ENCODE results near the gene PGM1. TPM values are rescaled to one million over a fixed set of nuclear protein-coding genes. Genes with fewer than 3 reads are reported as not detected.

The PGM1 gene
- total RNA-seq, 1 donor from 2014 or later, result 34.9 TPM

DNA sequence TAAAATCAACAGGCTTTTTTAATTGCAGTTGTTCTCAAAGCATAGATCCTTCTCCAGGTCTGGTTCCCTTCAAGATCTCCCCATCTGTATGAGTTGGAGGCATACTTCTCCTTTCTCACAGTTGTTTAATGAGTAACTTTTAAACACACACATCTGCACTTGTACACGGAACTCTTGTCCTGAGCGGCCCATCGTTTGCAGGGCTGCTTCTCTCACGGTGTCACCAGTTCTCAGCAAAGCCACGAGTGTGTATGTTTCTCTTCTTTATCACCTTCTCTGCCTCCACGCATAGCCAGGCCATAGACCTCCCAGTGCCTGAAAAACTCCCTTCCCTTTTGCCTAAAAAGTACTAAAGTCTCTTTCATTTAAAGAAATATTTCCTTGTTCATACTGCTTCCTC is 111.9 kb downstream of the PGM1 start:
- Mint-ChIP-seq H3K27ac (ENCODE audit: unreplicated experiment) (peak overlapping the region; percentile 8), H3K27me3 (ENCODE audit: unreplicated experiment) (peaks cover 13% of the 10 kb centered on the region), H3K4me3 (ENCODE audit: unreplicated experiment) (no peak overlapping the region), H3K4me1 (ENCODE audit: unreplicated experiment) (peaks cover 48% of the 10 kb centered on the region), H3K9me3 (ENCODE audit: unreplicated experiment) (no peaks in the 10 kb centered on the region), H3K36me3 (ENCODE audit: unreplicated experiment) (no peaks in the 10 kb centered on the region)
- DNase-seq (ENCODE audit: extremely low spot score, unreplicated experiment), result no peak
- TF ChIP-seq, protein P1, sequence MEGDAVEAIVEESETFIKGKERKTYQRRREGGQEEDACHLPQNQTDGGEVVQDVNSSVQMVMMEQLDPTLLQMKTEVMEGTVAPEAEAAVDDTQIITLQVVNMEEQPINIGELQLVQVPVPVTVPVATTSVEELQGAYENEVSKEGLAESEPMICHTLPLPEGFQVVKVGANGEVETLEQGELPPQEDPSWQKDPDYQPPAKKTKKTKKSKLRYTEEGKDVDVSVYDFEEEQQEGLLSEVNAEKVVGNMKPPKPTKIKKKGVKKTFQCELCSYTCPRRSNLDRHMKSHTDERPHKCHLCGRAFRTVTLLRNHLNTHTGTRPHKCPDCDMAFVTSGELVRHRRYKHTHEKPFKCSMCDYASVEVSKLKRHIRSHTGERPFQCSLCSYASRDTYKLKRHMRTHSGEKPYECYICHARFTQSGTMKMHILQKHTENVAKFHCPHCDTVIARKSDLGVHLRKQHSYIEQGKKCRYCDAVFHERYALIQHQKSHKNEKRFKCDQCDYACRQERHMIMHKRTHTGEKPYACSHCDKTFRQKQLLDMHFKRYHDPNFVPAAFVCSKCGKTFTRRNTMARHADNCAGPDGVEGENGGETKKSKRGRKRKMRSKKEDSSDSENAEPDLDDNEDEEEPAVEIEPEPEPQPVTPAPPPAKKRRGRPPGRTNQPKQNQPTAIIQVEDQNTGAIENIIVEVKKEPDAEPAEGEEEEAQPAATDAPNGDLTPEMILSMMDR (IDR thresholded peaks at IDR 0.05), result no peak

DNA sequence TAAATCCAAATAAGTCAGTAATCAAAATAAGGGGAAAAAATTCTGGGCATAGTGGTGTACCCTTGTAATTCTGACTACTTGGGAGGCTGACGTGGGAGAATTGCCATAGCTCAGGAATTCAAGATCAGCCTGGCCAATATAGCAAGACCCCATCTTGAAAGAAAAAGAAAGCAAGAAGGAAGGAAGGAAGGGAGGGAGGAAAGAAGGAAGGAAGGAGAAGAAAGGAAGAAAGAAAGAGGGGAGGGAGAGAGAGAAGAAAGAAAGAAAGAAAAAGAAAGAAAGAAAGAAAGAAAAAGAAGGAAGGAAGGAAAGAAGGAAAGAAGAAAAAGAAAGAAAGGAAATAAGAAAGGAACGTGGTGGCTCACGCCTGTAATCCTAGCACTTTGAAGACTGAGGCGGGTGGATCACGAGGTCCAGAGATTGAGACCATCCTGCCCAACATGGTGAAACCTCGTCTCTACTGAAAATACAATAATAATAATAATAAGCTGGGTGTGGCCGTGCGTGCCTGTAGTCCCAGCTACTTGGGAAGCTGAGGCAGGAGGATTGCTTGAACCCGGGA is 116.1 kb downstream of the PGM1 start:
- H3K4me1 Mint-ChIP-seq (ENCODE audit: unreplicated experiment), result peaks cover 32% of the 10 kb centered on the region

More for the DNA sequence above, 116.1 kb downstream of the PGM1 start:
- no peaks in the 10 kb centered on the region for H3K9me3 Mint-ChIP-seq (ENCODE audit: unreplicated experiment)
- TF ChIP-seq, protein P1 (IDR thresholded peaks at IDR 0.05), result no peak
- H3K4me3 Mint-ChIP-seq (ENCODE audit: unreplicated experiment), result no peak overlapping the region
- peaks cover 18% of the 10 kb centered on the region for H3K27me3 Mint-ChIP-seq (ENCODE audit: unreplicated experiment)
- DNase-seq (ENCODE audit: extremely low spot score, unreplicated experiment), result no peak
- H3K36me3 Mint-ChIP-seq (ENCODE audit: unreplicated experiment), result no peaks in the 10 kb centered on the region
- no peak overlapping the region for H3K27ac Mint-ChIP-seq (ENCODE audit: unreplicated experiment)

Other genes with a start within 250 kb of the PGM1 start
- 10.9 and 13.6 TPM in 2 replicates for gene ALG6, start 225.8 kb upstream of the PGM1 start, total RNA-seq
- 17.9 and 20.0 TPM in 2 replicates for gene ITGB3BP, start 70.2 kb upstream of the PGM1 start, total RNA-seq
- gene EFCAB7, start 69.9 kb upstream of the PGM1 start, total RNA-seq, result 6.6 and 7.5 TPM in 2 replicates
- 20.6 and 21.8 TPM in 2 replicates for gene ROR1, start 180.6 kb downstream of the PGM1 start, total RNA-seq

All from osteocyte (in vitro differentiated cells).